COLO829 (cell line): ENCODE data around the gene RAPGEF3.

Source experiments
- DNase-seq: peaks from one replicate; pipeline ENCODE4 v3.0.0; 2012; ENCODE audit warnings: low spot score

The RAPGEF3 gene

GRCh38 chr12:47718531-47718930 is 40.1 kb downstream of the RAPGEF3 start:
- no peak for DNase-seq

- peak; percentile 93 for DNase-seq
Measured at GRCh38 chr12:47717443-47718193, 41.1 kb downstream of the RAPGEF3 start.

- DNase-seq: no peak
Measured at GRCh38 chr12:47717046-47717442, 41.6 kb downstream of the RAPGEF3 start.

DNA sequence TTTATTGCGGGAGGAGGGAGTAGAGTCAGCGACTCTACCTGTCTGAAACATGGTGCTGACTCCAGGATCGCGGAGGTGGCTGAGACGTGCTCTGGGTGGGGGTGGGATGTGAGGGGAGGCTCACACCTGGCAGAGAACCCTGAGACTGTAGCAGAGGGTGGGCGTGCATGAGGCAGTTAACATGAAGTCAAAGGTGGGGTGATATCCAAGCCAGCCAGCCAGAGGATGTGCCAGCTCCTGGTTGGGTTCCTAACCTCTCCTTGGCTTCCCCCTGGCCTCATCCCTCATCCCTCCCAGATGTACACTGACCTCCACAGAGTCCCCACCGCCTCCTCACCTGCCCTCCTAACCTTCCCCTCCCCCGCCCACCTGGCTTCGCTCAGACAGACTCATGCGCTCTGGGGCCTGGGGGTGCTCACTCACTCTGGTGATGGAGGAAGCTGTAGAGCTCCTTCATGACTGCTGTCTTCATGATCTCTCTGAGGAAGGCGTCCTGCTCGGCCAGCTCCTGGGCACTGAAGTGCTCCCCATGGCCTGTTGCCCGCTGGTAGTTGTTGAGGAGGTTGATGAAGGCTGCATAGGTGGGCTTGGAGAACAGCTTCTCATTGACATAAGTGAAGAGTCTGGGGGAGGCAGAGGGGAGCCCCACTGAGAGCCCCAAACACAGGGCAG is 42.7 kb downstream of the RAPGEF3 start:
- DNase-seq: no peak

DNA sequence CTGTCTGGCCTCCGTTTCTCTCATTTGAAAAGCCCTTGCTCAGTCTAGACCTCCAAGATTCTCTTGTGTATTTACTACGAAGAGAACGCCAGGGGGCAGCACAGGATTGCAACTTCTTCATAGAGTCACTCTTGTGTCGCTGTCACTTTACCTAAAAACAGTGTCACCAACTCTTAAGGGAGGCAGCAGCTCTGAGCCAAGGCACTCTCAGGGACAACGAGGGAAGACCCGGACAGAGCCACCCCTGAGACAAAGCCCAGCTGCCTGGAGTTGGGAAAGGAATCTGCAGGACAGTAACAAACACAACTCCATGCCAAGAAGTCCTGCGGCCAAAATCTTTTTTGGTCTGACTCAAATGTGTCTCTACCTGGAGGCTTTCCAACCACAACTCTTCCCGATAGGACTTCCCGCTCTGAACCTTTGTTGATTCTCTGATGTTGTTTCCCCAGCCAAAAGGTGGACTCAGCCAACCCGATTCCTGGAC is 43.2 kb downstream of the RAPGEF3 start:
- DNase-seq: peak; percentile 69

DNA sequence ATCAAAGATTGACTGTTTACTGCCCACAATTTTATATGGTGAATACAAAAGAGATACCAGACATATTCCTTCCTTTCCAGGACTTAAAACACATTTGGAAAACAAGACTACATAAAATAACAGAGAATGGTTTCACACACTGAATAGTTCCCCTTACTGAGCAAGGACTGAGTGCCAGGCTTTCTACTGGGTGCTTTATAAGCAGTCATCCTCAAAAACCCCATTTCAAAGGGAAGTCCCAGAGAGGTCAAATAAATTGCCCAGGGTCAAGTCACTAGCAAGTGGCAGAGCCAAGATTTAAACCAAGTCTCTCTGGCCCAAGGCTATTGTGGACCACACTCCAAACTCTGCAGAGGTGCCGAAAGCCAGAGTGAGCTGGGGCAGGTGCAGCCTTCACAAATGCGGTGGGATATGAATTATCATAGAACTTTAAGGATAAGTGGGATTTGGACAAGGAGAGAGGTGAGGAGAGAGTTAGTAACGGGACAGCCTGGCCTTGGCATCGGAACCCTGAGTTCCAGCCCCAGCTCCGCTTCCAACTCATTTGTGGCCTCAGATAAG is 43.8 kb downstream of the RAPGEF3 start:
- DNase-seq: no peak

DNA sequence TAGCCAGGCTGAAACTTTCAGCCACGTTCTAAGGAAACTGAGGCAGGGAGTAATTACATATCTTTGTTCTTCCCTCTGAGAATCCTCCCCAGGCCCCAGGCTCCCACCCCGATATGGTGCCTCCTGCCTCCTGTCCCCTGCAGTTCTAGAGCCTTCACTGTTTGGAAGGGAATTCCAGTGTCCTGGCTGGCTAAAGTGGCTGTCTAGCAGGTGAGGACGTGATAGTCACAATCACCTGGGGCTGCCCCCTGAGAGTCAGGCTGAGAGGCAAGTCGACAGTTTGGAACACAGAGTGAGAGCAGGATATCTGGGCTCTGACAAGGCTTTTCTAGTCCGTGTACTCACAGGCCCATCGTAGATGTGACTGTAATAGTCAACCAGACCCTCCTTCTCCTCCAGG is 46.5 kb downstream of the RAPGEF3 start:
- DNase-seq: no peak

GRCh38 chr12:47711448-47711847 is 47.2 kb downstream of the RAPGEF3 start:
- DNase-seq: no peak

DNA sequence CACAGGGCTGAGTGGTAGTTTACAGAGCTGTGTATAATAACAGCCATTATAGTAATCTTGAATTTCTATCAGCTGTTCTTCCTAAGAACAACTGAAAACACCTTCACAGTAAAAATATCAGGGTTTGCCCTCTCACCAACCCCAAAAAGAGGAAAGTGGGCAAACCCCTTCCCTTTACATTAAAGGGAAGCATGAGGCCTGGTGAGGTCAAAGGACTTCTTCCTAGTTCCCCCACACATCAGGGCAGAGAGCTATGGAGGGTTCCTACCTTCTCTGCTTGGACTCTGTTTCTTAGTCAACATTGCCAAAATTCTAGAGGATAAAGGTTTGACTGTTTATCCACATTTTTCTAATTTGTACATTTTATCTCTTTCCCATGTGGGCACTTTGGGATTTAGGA is 48.4 kb downstream of the RAPGEF3 start:
- no peak for DNase-seq

DNA sequence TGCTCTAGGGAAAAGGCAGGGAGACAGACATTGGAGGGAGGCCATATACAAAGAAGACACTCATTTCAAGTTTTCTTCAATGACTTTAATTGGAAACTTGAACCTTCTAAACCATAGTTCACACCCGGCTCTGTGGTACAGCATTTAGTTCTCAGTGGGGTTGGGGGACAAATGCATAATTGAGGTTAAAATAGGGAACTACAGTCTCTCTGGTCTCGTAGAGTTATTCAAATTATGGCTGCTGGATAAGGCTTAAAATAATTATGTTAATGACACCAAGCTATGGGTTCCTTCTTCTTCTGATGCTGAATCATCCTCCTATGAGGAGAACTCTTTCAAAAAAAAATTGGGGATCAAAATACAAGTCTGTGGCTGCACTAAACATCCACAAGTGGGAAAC is 49.0 kb downstream of the RAPGEF3 start:
- no peak for DNase-seq

GRCh38 chr12:47709237-47709636 is 49.4 kb downstream of the RAPGEF3 start:
- no peak for DNase-seq

DNA sequence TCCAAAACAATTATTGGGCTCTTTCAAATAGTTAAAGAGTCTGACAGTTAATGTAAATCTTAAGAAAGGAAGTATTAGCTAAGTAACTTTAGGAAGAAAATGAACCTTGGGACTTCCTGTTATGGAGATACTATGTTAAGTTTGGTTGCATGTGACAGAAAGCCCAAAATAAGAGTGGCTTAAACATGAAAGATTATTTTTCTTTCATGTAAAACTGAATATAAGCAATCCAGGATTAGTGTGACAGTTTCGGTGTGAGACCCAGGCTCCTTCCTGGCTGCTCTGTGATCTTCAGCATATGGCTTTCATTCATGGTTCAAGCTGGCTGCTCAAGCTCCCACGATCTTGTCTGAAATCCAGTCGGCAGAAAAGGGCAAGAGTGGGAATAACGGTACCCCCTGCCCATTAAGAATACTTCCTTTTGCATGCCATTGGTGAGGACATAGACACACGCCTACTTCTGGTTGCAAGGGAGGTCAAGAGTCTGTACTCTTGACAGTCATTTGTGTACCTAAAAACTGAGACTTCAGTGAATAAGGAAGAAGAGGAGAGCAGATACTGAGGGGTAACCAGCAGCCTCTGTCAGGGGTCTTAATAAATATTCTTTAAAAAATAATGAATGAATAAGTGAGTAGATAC is 50.7 kb downstream of the RAPGEF3 start:
- no peak for DNase-seq

- DNase-seq: no peak
Measured at GRCh38 chr12:47707355-47707754, 51.3 kb downstream of the RAPGEF3 start.

DNA sequence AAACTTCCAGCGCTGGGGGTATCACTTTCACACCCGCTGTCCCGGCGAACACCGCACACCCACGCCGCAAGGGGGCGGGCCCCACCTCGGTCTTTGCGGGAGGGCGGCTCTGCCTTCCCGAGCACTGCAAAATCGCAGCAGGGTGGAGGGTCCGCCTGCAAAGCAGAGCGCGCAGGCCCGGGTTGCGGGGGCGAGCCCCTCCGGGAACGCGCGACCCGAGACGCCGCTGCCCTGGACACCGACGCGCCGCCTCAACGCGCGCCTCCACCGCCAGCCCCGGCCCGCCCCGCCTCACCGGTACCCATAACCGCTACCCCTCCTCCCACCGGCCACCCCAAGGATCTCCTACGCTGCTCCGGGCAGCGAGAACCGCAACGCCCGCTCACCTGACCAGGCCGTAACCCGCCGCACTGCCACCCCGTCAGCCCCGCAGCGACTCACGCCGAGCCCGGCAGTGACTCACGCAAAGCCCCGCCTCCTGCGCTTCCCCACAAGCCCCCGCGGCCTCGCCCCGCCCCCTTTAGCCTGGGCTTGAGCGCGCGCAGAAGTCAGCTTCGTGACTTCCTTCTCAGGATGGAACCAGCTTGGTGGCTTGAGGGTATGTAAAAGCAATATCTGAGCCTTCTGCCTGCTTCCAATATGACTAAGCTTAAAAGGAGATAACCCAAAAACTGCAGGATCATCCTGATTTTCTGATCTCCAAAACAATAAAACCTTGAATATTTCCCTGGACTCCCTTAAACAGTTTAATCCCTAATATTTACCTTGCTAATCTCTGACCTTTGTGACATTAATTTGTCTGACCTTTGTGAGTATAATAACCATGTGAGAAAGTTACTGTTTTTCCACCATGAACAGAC is 52.9 kb downstream of the RAPGEF3 start, which contains the start of gene RPAP3:
Gene RPAP3, minus strand, starts transcription at position 465 of the 860 bp plus-strand sequence. CDS start 3,190 bp downstream, outside the sequence.
- peak; percentile 87 for DNase-seq

GRCh38 chr12:47705229-47705565 is 53.5 kb downstream of the RAPGEF3 start:
- no peak for DNase-seq

- no peak for DNase-seq
Measured at GRCh38 chr12:47704719-47705118, 54.0 kb downstream of the RAPGEF3 start.

- DNase-seq: no peak
Measured at GRCh38 chr12:47700263-47700662, 58.4 kb downstream of the RAPGEF3 start.

GRCh38 chr12:47698631-47699030 is 60.0 kb downstream of the RAPGEF3 start:
- no peak for DNase-seq

DNA sequence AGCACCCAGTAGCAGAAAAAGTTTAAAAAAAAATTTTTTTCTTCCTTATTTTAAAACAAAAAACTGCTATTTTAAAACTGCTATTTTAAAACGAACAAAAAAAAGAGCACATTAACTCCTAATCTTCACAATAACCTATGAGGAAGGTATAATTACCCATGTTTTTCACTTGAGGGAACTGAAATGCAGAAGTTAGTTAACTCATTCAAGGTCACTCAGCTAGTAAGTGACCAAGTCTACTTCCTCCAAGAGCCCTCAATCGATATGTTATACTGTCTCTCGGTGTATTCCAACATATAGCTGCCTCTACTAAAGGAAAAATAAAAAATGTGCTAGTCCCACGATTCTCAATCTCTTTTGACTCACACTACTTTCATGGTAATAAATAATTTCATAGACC is 60.6 kb downstream of the RAPGEF3 start:
- DNase-seq: no peak

GRCh38 chr12:47689215-47689614 is 69.5 kb downstream of the RAPGEF3 start:
- DNase-seq: no peak

- no peak for DNase-seq
Measured at GRCh38 chr12:47687636-47688035, 71.0 kb downstream of the RAPGEF3 start.
